Mesendoderm (in vitro differentiated cells): ENCODE measurements around the gene ATCAY.

Experiments used
- DNase-seq: peaks from one replicate; pipeline ENCODE4 v3.0.0; 2013
- H2AK5ac ChIP-seq: 2 replicates; pipeline ENCODE4 v1.6.1; 2013; ENCODE audit warnings: low read length, inconsistent platforms
- H2BK120ac ChIP-seq: 2 replicates; pipeline ENCODE4 v1.6.1; 2013; ENCODE audit warnings: low read depth, mild to moderate bottlenecking, low read length, moderate library complexity, mixed read lengths
- H2BK15ac ChIP-seq: replicated peaks from 2 replicates; pipeline ENCODE4 v1.6.1; 2013; ENCODE audit warnings: low read depth, mild to moderate bottlenecking, moderate library complexity
- H2BK5ac ChIP-seq: 2 replicates; pipeline ENCODE4 v1.6.1; 2013; ENCODE audit warnings: low read length, inconsistent platforms
- H3K18ac ChIP-seq: 2 replicates; pipeline ENCODE4 v1.6.1; 2013; ENCODE audit warnings: mild to moderate bottlenecking, low read length, mixed read lengths
- H3K23ac ChIP-seq: one replicate; pipeline ENCODE4 v1.6.1; 2013; ENCODE audit warnings: low read length
- H3K27ac ChIP-seq: 2 replicates; pipeline ENCODE4 v1.5.1; 2013; ENCODE audit warnings: low read depth, mild to moderate bottlenecking, inconsistent platforms, low read length, moderate library complexity
- H3K27me3 ChIP-seq: 2 replicates; pipeline ENCODE4 v1.6.1; 2013; ENCODE audit warnings: low read length, control low read depth, mild to moderate bottlenecking, inconsistent platforms; ENCODE audit not compliant: insufficient read depth, poor library complexity
- H3K36me3 ChIP-seq: 2 replicates; pipeline ENCODE4 v1.6.1; 2013; ENCODE audit warnings: low read length, inconsistent platforms; ENCODE audit not compliant: control insufficient read depth, insufficient read depth
- H3K4ac ChIP-seq: one replicate; pipeline ENCODE4 v1.6.1; 2013; ENCODE audit warnings: low read depth, mild to moderate bottlenecking, low read length, moderate library complexity
- H3K4me1 ChIP-seq: 2 replicates; pipeline ENCODE4 v1.6.1; 2013; ENCODE audit warnings: low read depth, low read length, inconsistent platforms; ENCODE audit not compliant: control insufficient read depth
- H3K4me2 ChIP-seq: 2 replicates; pipeline ENCODE4 v1.6.1; 2013; ENCODE audit warnings: low read length
- H3K4me3 ChIP-seq: 2 replicates; pipeline ENCODE4 v1.5.1; 2013; ENCODE audit warnings: mild to moderate bottlenecking, low read length
- H3K56ac ChIP-seq: one replicate; pipeline ENCODE4 v1.6.1; 2013; ENCODE audit warnings: low read length
- H3K79me1 ChIP-seq: 2 replicates; pipeline ENCODE4 v1.6.1; 2013; ENCODE audit warnings: low read length, inconsistent platforms
- H3K79me2 ChIP-seq: 2 replicates; pipeline ENCODE4 v1.6.1; 2013; ENCODE audit warnings: mild to moderate bottlenecking, low read length; ENCODE audit not compliant: control insufficient read depth, insufficient read depth
- H3K9ac ChIP-seq: 2 replicates; pipeline ENCODE4 v1.6.1; 2013; ENCODE audit warnings: low read length, inconsistent platforms
- H4K5ac ChIP-seq: one replicate; pipeline ENCODE4 v1.6.1; 2013; ENCODE audit warnings: low read length
- H4K8ac ChIP-seq: one replicate; pipeline ENCODE4 v1.6.1; 2013; ENCODE audit warnings: low read depth, mild to moderate bottlenecking, control low read depth, low read length, moderate library complexity
- WGBS: extraction: QIAGEN DNeasy Blood & Tissue Kit; methylation state at CpG from one replicate; pipeline ENCODE4 v1.1.7; 2013; ENCODE audit warnings: low lambda C conversion rate, missing lambda C conversion rate; ENCODE audit not compliant: insufficient coverage; ENCODE audit errors: extremely low coverage; 5-methylcytosine and 5-hydroxymethylcytosine counted together

The ATCAY gene

DNA sequence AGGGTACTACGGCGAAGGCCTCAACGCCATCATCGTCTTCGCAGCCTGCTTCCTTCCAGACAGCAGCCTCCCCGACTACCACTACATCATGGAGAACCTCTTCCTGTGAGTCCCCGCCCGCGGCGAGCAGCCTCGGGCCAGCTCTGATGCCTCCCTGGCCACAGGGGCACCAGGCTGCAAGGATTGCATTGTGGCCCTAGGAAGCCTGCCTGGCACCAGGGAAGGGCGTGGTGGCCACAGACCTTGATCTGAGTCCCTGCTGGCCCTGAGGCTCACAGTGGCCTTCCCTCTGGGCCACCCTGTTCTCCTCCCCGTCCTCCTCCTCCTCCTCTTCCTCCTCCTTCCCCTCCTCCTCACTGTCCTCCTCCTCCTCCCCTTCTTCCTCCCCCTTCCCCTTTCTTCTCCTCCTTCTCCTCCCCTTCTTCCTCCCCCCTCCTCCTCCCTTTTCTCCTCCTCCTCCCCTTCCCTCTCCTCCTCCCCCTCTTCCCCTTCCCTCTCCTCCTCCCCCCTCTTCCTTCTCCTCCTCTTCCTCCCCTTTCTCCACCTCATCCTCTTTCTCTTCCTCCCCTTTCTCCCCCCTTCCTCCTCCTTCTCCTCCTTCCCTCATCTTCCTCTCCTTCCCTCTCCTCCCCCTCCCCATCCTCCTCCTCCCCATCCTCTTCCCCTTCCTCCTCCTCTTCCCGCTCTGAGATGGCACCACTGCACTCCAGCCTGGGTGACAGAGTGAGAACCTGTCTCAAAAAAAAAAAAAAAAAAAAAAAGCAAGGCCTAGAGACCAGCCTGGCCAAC lies 28.0 kb downstream of the ATCAY start:
- H4K8ac ChIP-seq, result no peak overlapping the region

DNA sequence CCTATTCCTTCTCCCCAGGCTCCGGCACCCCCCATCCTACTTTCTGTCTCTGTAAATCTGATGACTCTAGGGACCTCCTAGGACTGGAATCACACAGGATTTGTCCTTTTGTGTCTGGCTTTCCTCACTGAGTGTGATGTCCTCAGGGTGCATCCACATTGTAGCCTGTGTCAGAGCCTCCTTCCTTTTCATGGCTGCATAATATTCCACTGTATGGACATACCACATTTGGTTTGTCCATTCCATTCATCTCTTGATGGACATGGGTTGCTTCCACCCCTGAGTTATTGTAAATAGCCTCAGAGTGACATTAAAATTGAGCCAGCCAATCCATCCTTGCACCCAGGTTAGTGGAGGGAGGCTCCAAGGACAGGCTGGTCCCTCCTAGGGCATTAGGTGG lies 29.6 kb downstream of the ATCAY start:
- WGBS, result no CpG with 5 or more reads among the region's 1 CpG
- no peak overlapping the region for H2AK5ac ChIP-seq
- no peak overlapping the region for H3K9ac ChIP-seq
- no peak overlapping the region for H3K4ac ChIP-seq
- no peak overlapping the region for H3K56ac ChIP-seq
- H3K4me3 ChIP-seq, result no peak overlapping the region
- no peaks in the 10 kb centered on the region for H3K36me3 ChIP-seq
- no peak overlapping the region for H4K8ac ChIP-seq
- H2BK15ac ChIP-seq, result no peak overlapping the region
- no peaks in the 10 kb centered on the region for H3K4me1 ChIP-seq
- no peaks in the 10 kb centered on the region for H3K79me2 ChIP-seq
- H2BK120ac ChIP-seq, result no peak overlapping the region
- no peak overlapping the region for H3K18ac ChIP-seq
- DNase-seq, result no peak
- no peaks in the 10 kb centered on the region for H3K27me3 ChIP-seq
- no peak overlapping the region for H3K27ac ChIP-seq
- no peaks in the 10 kb centered on the region for H3K79me1 ChIP-seq
- H2BK5ac ChIP-seq, result no peak overlapping the region
- H3K4me2 ChIP-seq, result no peak overlapping the region
- H4K5ac ChIP-seq, result no peak overlapping the region
- H3K23ac ChIP-seq, result no peak overlapping the region

More for the DNA sequence above, 28.0 kb downstream of the ATCAY start:
- no peak overlapping the region for H2BK15ac ChIP-seq
- no peak overlapping the region for H2AK5ac ChIP-seq
- H3K4ac ChIP-seq, result no peak overlapping the region
- no peak overlapping the region for H3K18ac ChIP-seq
- no peak overlapping the region for H4K5ac ChIP-seq
- no peak overlapping the region for H2BK5ac ChIP-seq
- no peaks in the 10 kb centered on the region for H3K79me2 ChIP-seq
- H3K4me1 ChIP-seq, result no peaks in the 10 kb centered on the region
- no peak overlapping the region for H3K4me3 ChIP-seq
- no peak for DNase-seq
- no peaks in the 10 kb centered on the region for H3K79me1 ChIP-seq
- no peaks in the 10 kb centered on the region for H3K36me3 ChIP-seq
- no peak overlapping the region for H2BK120ac ChIP-seq
- no CpG with 5 or more reads among the region's 14 CpGs for WGBS
- peak overlapping the region; percentile 89 for H3K23ac ChIP-seq
- no peaks in the 10 kb centered on the region for H3K27me3 ChIP-seq
- H3K56ac ChIP-seq, result no peak overlapping the region
- no peak overlapping the region for H3K9ac ChIP-seq
- H3K27ac ChIP-seq, result no peak overlapping the region
- no peak overlapping the region for H3K4me2 ChIP-seq

- Histone ChIP-seq H3K4ac (no peak overlapping the region), H3K9ac (no peak overlapping the region), H3K23ac (no peak overlapping the region), H4K8ac (no peak overlapping the region), H3K79me1 (no peaks in the 10 kb centered on the region), H3K4me1 (no peaks in the 10 kb centered on the region), H4K5ac (no peak overlapping the region), H2BK15ac (no peak overlapping the region), H3K4me2 (no peak overlapping the region), H2BK120ac (no peak overlapping the region), H3K4me3 (no peak overlapping the region), H2BK5ac (no peak overlapping the region), H3K56ac (no peak overlapping the region), H3K27ac (no peak overlapping the region), H3K18ac (no peak overlapping the region), H2AK5ac (no peak overlapping the region), H3K27me3 (no peaks in the 10 kb centered on the region), H3K36me3 (no peaks in the 10 kb centered on the region), H3K79me2 (no peaks in the 10 kb centered on the region)
- no CpG with 5 or more reads among the region's 9 CpGs for WGBS
- peak; percentile 13 for DNase-seq
Measured at GRCh38 chr19:3914199-3914598, 33.7 kb downstream of the ATCAY start.

DNA sequence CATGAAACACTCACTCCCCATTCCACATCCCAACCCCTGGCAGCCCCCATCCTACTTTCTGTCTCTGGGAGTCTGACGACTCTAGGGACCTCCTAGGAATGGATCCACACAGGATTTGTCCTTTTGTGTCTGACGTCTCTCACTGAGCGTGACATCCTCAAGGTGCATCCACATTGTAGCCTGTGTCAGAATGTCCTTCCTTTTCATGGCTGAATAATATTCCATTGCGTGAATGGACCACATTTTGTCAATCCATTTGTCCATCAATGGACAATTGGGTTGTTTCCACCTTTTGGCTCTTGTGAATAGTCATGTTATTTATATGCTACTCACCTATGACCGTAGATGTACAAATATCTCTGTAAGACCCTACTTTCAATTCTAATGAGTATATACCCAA lies 35.5 kb downstream of the ATCAY start:
- Histone ChIP-seq H3K27ac (no peak overlapping the region), H3K4me1 (no peaks in the 10 kb centered on the region), H2AK5ac (no peak overlapping the region), H3K36me3 (no peaks in the 10 kb centered on the region), H2BK120ac (no peak overlapping the region), H3K79me1 (no peaks in the 10 kb centered on the region), H3K4ac (no peak overlapping the region), H4K5ac (no peak overlapping the region), H3K23ac (no peak overlapping the region), H4K8ac (no peak overlapping the region), H2BK5ac (no peak overlapping the region), H3K4me2 (no peak overlapping the region), H3K4me3 (no peak overlapping the region), H3K18ac (no peak overlapping the region), H3K9ac (no peak overlapping the region), H3K56ac (no peak overlapping the region), H3K79me2 (no peaks in the 10 kb centered on the region), H3K27me3 (no peaks in the 10 kb centered on the region), H2BK15ac (no peak overlapping the region)
- WGBS, result no CpG with 5 or more reads among the region's 5 CpGs
- DNase-seq, result no peak

GRCh38 chr19:3919793-3920192 lies 39.3 kb downstream of the ATCAY start:
- H3K4me2 ChIP-seq, result no peak overlapping the region
- no peak overlapping the region for H4K5ac ChIP-seq
- H2BK5ac ChIP-seq, result no peak overlapping the region
- no peak overlapping the region for H3K4ac ChIP-seq
- no peaks in the 10 kb centered on the region for H3K79me2 ChIP-seq
- no peaks in the 10 kb centered on the region for H3K4me1 ChIP-seq
- WGBS, result no CpG with 5 or more reads among the region's 8 CpGs
- no peaks in the 10 kb centered on the region for H3K27me3 ChIP-seq
- H3K4me3 ChIP-seq, result no peak overlapping the region
- H2BK120ac ChIP-seq, result no peak overlapping the region
- no peak overlapping the region for H2AK5ac ChIP-seq
- H3K18ac ChIP-seq, result no peak overlapping the region
- H3K56ac ChIP-seq, result no peak overlapping the region
- H3K27ac ChIP-seq, result no peak overlapping the region
- H3K23ac ChIP-seq, result no peak overlapping the region
- H3K79me1 ChIP-seq, result no peaks in the 10 kb centered on the region
- no peak overlapping the region for H4K8ac ChIP-seq
- no peaks in the 10 kb centered on the region for H3K36me3 ChIP-seq
- H2BK15ac ChIP-seq, result no peak overlapping the region
- no peak overlapping the region for H3K9ac ChIP-seq
- no peak for DNase-seq
